A549 treated with CORT108297 at 1 μM for 4 hours (cell line): ENCODE results near the gene SND1. TPM values are rescaled to one million over a fixed set of nuclear protein-coding genes. Genes with fewer than 3 reads are reported as not detected.

ENCODE experiments used
- total RNA-seq: library from RNA; stranded (reverse); fragments of 200-300 nt; extraction: Qiagen RNA extraction; gene quantifications from 5 replicates; pipeline ENCODE4 v1.2.3, GENCODE V29; 2022

The SND1 gene
- total RNA-seq: 104 to 109 TPM (median 107 TPM) in 5 replicates

DNA sequence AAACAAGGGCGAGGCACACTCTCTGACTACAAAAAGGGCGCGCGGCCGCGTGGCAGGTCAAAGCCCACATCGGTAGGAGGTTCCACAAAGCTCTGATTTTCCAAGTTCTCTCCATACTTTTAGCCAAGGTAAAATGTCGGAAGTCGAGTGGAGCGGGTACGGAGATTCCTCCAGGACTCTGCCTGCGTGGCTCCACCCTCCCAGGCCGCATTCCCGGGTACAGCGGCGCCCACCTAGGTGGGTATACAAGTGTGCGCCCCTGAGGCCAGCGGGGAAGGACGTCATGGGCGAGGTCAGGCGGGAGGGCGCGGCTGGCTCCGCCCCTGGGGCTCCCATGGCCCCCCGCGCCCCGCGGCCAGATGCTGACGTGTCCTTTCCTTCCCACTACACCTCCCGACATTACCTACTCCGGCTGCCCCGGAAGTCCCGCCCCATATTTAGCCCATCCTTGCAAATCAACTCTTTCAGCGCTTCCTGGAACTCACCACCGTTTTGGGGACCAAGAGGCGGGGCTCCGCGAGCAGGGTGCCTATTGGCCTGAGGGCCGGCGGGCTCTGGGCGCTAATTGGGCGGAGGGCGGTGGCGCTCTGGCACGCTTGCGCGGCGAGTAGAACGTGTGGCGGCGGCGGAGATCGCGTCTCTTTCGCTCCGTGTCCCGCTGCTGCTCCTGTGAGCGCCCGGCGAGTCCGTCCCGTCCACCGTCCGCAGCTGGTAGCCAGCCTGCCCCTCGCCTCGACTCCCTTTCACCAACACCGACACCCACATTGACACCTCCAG is at the start of gene SND1:
TSS of gene SND1 (plus strand) at position 639 of the 777 bp plus-strand sequence. CDS start 180 bp downstream, outside the sequence.

DNA sequence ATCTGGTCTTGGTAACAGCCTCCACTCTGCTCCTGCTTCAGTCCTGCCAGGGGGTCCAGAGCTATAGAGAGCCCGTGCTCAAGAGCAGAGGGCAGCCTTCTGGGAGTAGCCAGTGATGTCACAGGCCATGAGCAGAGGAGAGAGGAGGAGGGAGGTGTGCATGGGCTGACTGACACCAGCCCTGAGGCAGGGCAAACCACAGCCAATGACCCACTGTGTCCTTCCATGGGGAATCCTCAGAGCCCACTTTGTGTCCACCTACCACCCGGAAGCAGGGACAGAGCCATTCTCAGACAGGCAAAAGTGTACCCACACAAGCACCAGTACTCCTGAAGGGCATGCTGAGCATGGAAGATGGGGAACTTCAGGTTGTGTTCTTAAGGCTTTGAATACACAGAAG is 34.0 kb upstream of the SND1 start, which contains the start of gene PAX4:
TSS of gene PAX4 (minus strand) at position 101 of the 400 bp plus-strand sequence. CDS start 2,214 bp downstream, outside the sequence.

DNA sequence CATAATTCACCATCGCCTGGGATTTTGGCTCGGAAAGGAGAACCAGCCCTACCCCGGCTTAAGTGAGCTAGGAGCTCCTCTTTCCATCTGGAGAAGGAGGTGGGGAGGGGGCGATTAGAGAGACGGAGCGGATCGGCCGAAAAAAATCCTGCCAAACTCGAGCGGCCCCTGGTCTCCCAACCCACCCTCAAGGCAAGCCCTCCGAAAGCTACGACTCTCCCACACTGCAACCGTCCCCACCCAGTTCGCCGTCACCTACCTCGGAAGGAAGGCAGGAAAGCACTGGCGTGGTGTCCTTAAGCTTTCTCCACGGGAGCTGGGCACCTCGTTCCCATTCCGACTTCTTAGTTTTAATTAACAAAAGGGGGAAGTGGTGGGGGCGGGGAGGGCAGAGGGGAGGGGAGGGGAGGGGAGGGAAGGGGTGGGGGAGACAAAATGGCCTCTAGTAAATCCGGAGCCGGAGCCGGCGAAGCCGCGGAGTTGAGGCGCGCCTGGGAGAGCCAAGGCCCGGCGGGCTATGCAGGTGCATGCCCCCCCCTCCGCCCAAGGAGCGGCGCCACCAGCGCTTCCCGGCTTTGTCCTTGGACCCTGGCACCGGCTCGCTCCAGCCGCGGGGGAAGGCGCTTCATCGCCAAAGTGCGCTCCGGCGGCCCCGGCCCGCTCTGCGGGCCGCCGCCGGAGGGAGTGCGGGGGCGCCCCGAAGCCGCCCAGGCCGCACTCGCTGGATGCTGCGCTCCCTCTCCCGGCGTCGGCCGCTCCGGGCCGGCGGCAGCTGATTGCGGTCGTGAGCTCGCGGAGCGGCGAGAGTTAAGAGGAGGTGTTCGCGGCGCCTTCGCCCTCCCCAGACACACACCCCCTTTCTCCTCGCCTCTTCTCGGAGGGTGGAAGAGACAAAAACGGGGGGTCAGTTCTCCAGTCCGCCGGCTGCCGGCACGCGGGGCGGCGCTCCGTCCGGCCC is 378.9 kb downstream of the SND1 start, which contains the start of gene LRRC4:
TSS of gene LRRC4 (minus strand) at position 784 of the 958 bp plus-strand sequence. CDS start 797 bp downstream, outside the sequence.

Other genes with a start within 250 kb of the SND1 start
- gene GCC1, start 66.6 kb upstream of the SND1 start, total RNA-seq: 13.2 to 15.0 TPM (median 14.2 TPM) in 5 replicates
- 158 to 191 TPM (median 168 TPM) in 5 replicates for gene ARF5, start 63.8 kb upstream of the SND1 start, total RNA-seq
- gene FSCN3, start 58.5 kb upstream of the SND1 start, total RNA-seq: 0.10 to 0.44 TPM (median 0.24 TPM) in 5 replicates
- gene PAX4, start 34.1 kb upstream of the SND1 start, total RNA-seq: not detected in 5 replicates